ACC112 (cell line): ENCODE results near the gene SIVA1.

ENCODE experiments used
- H2AFZ ChIP-seq: fragments of 200-600 bp; sonication (generic); one replicate; pipeline ENCODE4 v1.6.0; 2017; ENCODE audit warnings: antibody characterized with exemption, low read length; ENCODE audit not compliant: unreplicated experiment
- H3K27ac ChIP-seq: fragments of 200-600 bp; sonication (generic); 2 replicates; pipeline ENCODE4 v1.5.1; 2014; ENCODE audit warnings: low read depth, mild to moderate bottlenecking, antibody characterized with exemption, low read length, moderate library complexity
- H3K27me3 ChIP-seq: fragments of 200-600 bp; sonication (generic); 2 replicates; pipeline ENCODE4 v1.6.1; 2014; ENCODE audit warnings: mild to moderate bottlenecking, antibody characterized with exemption, low read length, moderate library complexity, mixed read lengths; ENCODE audit not compliant: insufficient read depth
- H3K36me3 ChIP-seq: fragments of 200-600 bp; sonication (generic); 2 replicates; pipeline ENCODE4 v1.6.1; 2016; ENCODE audit warnings: mild to moderate bottlenecking, antibody characterized with exemption, low read length, moderate library complexity, mixed read lengths; ENCODE audit not compliant: insufficient read depth
- H3K4me1 ChIP-seq: fragments of 200-600 bp; sonication (generic); one replicate; pipeline ENCODE4 v1.6.1; 2016; ENCODE audit warnings: low read length, mixed read lengths; ENCODE audit not compliant: insufficient read depth, unreplicated experiment, control insufficient read depth
- H3K4me3 ChIP-seq: fragments of 200-600 bp; sonication (generic); 2 replicates; pipeline ENCODE4 v1.5.1; 2014; ENCODE audit warnings: mild to moderate bottlenecking, low read depth, low read length
- H3K79me2 ChIP-seq: fragments of 200-600 bp; sonication (generic); one replicate; pipeline ENCODE4 v1.6.0; 2016; ENCODE audit warnings: low read length; ENCODE audit not compliant: control insufficient read depth, unreplicated experiment, insufficient read depth

SIVA1 gene

GRCh38 chr14:104794993-104795780 is 42.2 kb downstream of the SIVA1 start, which contains the start of gene AKT1:
Gene AKT1, minus strand, starts transcription at chr14:104795748. Its CDS starts 3,105 bp downstream, at chr14:104792643.
- 0 out of 2 replicates have a peak within 1 kb of the TSS, but pooled peaks have one; percentile 21 for H3K27ac ChIP-seq
- H2AFZ ChIP-seq, result no peak within 1 kb of the TSS
- H3K36me3 ChIP-seq, result no peaks in the 10 kb centered on the region
- peaks cover 44% of the 10 kb centered on the region for H3K79me2 ChIP-seq
- no peaks in the 10 kb centered on the region for H3K27me3 ChIP-seq
- peak within 1 kb of the TSS; percentile 84 for H3K4me3 ChIP-seq
- peaks cover 34% of the 10 kb centered on the region for H3K4me1 ChIP-seq

DNA sequence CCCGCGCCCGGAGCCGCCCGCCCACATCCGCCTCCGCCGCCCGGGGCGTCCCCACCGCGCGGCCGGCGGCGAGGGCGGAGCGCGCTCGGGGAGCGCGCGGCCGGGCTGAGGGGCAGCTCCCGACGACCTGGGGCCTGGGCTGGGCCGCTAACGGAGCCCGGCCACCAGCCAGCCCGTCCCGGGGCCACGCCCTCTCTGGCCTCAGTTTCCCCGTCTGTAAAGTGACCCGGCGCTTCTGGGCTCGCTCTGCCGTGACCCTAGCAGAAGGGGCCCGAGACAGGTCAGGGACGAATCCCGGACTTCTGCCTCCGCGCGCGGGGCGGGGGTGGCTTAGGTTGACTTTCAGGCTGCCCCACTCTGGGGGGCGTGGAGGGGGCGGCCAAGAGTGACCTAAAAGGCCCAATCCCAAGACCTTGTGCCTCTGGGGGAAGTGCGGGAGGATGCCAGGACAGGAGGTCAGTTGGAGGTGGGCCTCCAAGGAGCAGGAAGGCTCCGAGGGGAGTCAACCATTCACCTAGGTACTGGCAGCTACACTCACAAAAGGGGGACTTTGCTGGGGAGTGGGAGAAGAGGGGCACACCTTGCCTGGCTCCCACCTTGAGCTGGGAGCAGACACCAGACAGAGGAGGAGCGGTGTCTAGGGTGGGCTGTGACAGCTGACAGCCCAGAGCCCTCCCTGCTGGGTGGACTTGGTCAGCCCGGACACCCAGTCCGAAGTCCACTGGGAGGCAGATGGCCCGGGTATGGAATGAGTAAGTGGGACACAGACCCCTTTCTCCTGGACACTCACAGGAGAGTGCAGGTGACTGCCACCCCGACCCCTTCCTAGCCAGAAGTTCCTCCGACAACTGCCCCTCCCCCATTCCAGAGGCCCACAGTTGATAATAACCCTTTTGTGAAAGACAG is 43.1 kb downstream of the SIVA1 start:
- Histone ChIP-seq H3K79me2 (peaks cover 38% of the 10 kb centered on the region), H3K4me3 (peak overlapping the region; percentile 76), H3K4me1 (peaks cover 34% of the 10 kb centered on the region), H3K27ac (no peak overlapping the region), H2AFZ (no peak overlapping the region), H3K27me3 (no peaks in the 10 kb centered on the region), H3K36me3 (no peaks in the 10 kb centered on the region)

DNA sequence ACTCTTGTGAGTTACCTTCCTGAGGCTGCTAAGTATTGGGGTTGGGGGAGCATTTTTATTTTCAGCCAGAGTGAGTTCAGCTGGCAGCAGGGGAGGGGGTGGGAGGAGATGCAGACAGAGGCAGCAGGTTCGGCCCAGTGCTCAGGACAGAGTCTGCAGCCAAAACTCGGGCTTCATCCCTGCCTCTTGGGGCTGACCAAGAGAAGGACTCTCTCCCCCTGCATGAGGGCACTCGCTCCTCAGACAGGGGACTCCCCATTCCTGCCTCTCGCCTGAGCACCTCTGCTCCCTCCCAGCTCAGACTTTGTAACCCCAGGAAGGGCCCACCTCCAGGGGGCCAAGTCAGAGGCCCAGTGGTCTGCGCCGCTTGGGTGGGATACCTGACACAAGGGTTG is 43.7 kb downstream of the SIVA1 start:
- no peak overlapping the region for H2AFZ ChIP-seq
- H3K27ac ChIP-seq, result no peak overlapping the region
- no peak overlapping the region for H3K4me3 ChIP-seq
- peaks cover 35% of the 10 kb centered on the region for H3K79me2 ChIP-seq
- H3K36me3 ChIP-seq, result no peaks in the 10 kb centered on the region
- peaks cover 39% of the 10 kb centered on the region for H3K4me1 ChIP-seq
- H3K27me3 ChIP-seq, result no peaks in the 10 kb centered on the region

DNA sequence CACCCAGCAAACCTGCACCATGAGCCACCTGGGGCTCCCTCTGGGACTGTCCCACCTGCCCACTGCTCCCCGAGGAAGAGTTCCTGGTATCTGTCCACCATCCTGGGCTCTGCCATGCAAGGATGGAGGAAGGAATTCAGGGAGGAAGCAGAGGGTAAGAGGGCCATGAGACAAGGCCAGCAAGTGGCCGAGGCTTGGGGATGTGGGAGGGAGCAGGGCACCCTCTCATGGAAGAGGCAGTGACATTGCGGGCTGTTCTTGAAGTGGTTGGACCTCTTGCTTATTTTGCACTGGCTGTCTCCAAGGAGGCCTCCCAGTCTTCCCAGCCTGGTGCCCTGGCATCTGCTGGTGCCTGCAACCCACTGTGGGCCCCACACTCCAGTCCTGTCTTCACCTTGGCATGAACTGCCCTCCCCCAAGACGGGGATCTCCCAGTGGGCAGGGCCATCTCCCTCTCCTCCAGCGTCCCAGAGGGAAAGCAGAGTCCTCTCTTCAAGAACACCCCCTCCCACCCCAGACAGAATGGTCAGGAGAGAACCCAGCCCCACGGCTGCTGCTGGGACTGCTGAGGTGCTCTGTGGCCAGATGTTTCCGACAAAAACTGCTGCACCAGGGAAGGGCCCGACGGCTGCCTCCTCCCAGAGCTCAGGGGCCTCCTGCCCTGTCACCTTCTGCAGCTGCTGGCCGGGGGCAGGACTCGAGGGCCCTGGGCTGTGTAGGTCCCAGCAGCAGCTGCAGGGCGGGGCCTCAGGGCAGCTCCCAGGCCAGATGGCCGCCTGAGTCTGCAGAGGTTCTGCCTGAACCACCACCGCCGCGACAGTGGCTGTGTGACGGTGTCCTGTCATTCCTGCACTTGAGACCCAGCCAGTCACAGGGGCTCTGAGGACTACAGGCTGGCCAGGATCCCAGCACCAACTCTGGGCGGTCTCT is 44.4 kb downstream of the SIVA1 start:
- H3K27ac ChIP-seq, result no peak overlapping the region
- H3K4me3 ChIP-seq, result no peak overlapping the region
- no peaks in the 10 kb centered on the region for H3K27me3 ChIP-seq

DNA sequence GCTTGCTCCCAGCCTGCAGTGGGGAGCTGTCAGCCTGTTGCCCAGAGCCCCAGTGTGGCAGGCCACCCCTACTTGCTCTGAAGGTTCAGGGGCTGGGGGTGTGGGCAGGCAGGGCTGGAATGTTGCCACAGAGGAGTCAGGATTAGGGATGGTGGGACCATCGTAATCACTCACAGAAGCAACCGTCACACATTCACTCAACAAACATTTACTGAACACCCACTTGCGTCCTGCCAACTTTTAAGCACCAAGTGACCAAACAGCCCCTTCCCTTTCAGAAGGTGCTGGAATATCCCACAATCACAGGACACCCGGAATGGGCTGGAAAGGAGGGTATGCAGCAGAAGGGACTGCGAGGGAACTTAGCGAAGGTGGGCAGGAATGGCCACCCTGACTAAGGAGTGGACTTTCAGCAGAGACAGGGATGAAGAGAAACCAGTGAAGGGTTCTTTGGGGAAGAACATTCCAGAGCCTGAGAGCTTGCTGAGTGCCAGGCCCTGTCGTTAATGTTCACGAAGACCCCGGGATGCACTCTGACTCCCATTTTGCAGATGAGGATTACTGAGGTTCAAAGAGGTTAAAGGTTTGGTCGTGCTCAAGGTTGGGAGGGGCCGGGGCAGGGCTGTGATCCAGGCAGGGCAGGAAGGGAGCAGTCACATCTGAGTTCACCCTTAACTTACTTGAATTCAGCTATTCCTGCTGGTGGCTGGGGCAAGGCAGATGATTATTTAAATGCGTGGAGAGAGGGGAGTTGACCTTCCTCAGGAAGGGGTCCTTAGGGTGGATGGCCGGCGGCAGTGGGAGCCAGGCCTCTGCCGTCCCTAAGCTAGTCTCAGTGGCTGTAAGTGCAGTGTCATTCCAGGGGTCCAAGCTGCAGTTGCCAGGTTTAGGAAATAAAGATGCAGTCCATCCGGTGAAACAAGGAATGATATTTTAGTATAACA is 45.6 kb downstream of the SIVA1 start:
- Histone ChIP-seq H3K27me3 (no peaks in the 10 kb centered on the region), H3K27ac (no peak overlapping the region), H3K36me3 (no peaks in the 10 kb centered on the region), H2AFZ (no peak overlapping the region), H3K4me1 (peaks cover 34% of the 10 kb centered on the region), H3K4me3 (no peak overlapping the region), H3K79me2 (peaks cover 16% of the 10 kb centered on the region)

More for the DNA sequence above, 44.4 kb downstream of the SIVA1 start:
- peaks cover 28% of the 10 kb centered on the region for H3K79me2 ChIP-seq
- no peaks in the 10 kb centered on the region for H3K36me3 ChIP-seq
- H3K4me1 ChIP-seq, result peaks cover 42% of the 10 kb centered on the region
- H2AFZ ChIP-seq, result no peak overlapping the region

DNA sequence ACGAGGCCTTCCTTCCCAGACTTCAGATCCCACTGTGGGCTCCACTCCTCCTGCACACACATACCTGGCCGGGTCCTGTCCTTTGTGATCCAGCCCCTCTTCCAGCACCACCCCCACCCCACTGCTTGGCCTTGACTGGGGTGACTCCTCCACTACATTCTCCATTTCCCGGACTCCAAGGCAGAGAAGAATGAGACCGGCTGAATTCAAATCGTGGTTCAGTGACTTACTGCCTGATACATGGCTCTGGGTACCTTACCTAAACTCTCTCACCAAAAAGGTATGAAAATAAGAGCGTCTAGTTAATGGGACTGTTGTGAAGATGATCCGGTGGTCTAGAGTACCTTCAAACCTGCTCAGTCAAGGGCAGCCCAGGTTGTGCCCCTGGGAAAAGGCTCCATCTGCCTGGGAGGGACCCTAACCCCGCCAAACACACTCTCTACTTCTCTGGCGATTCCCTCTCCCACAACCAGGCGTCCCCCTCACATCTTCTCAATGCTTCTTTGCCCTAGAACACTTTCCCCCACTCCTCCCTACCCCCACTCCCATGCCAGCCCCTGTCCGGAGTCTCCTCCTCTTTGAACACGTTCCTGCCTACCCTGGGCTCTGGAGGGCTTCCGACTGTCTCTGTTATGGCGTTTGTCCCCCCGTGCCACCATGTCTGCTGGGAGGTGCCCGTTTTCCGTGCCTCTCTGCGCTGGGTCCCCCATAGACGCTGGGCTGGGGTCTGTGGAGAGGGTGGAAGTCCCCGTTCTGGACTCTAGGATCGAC is 46.5 kb downstream of the SIVA1 start:
- Histone ChIP-seq H3K27me3 (no peaks in the 10 kb centered on the region), H3K36me3 (no peaks in the 10 kb centered on the region), H2AFZ (no peak overlapping the region), H3K79me2 (peaks cover 8% of the 10 kb centered on the region), H3K4me1 (peaks cover 27% of the 10 kb centered on the region), H3K4me3 (peak overlapping the region; percentile 74; the same call in 1 of the 2 replicates), H3K27ac (no peak overlapping the region)

GRCh38 chr14:104800015-104800770 is 47.2 kb downstream of the SIVA1 start:
- peak overlapping the region; percentile 51 for H2AFZ ChIP-seq
- peaks cover 31% of the 10 kb centered on the region for H3K4me1 ChIP-seq

DNA sequence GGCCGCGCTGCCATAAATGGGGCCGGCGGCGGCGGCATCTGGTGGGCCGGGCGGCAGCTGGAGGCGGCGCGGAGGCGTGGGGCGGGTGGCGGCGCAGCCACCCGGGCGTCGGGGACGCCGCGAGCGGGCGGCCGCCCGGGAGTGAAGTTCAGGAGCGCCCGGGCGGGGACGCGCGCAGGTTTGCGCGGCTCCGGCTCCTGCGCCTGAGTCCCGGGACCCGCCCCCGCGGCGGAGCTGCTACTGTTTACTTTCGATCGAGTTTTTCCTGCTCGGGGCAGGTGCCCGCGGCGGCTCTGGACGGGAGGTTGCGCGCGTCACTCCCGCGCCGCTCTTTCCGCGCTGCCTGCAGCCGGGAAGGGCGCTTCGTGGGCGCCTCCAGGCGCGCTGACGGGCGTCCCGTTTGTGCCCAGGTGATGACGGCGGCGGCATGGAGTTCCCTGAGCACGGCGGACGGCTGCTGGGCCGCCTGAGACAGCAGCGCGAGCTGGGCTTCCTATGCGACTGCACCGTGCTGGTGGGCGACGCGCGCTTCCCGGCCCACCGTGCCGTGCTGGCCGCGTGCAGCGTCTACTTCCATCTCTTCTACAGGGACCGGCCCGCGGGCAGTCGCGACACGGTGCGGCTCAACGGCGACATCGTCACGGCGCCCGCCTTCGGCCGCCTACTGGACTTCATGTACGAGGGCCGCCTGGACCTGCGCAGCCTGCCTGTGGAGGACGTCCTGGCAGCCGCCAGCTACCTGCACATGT is 48.0 kb downstream of the SIVA1 start, which contains the start of gene ZBTB42:
TSS of gene ZBTB42 (plus strand) at position 331 of the 749 bp plus-strand sequence. CDS start at position 428, 97 bp downstream.
- peak within 1 kb of the TSS; percentile 51 for H2AFZ ChIP-seq
- H3K4me3 ChIP-seq, result peak within 1 kb of the TSS; percentile 75
- no peaks in the 10 kb centered on the region for H3K79me2 ChIP-seq
- no peaks in the 10 kb centered on the region for H3K36me3 ChIP-seq
- peaks cover 36% of the 10 kb centered on the region for H3K4me1 ChIP-seq
- no peak within 1 kb of the TSS for H3K27ac ChIP-seq
- H3K27me3 ChIP-seq, result no peaks in the 10 kb centered on the region

More at GRCh38 chr14:104800015-104800770, 47.2 kb downstream of the SIVA1 start:
- H3K4me3 ChIP-seq, result peak overlapping the region; percentile 75
- no peak overlapping the region for H3K27ac ChIP-seq
- H3K79me2 ChIP-seq, result no peaks in the 10 kb centered on the region
- H3K36me3 ChIP-seq, result no peaks in the 10 kb centered on the region
- H3K27me3 ChIP-seq, result no peaks in the 10 kb centered on the region
